ENCODE results near the gene PPM1D. TPM values are rescaled to one million over a fixed set of nuclear protein-coding genes. Genes with fewer than 3 reads are reported as not detected.
"Not testable (repeated sequence)": the region's sequence is repeated elsewhere in the genome, so short reads cannot be mapped to it uniquely, and the experiment has no call there.

PPM1D gene
- polyA plus RNA-seq, 4 donors, result 19.2 to 27.2 (median 25.2) TPM

- DNase-seq (ENCODE audit: low read depth in 4 of 4, low spot score in 3 of 4), result not testable (repeated sequence)
Observed at GRCh38 chr17:60593441-60594036, 6.5 kb upstream of the PPM1D start.

- DNase-seq (ENCODE audit: low read depth in 4 of 4, low spot score in 3 of 4), result not testable (repeated sequence)
Observed at GRCh38 chr17:60594170-60594569, 5.8 kb upstream of the PPM1D start.

- no peak for DNase-seq (ENCODE audit: low read depth in 4 of 4, low spot score in 3 of 4)
Observed at GRCh38 chr17:60594734-60595133, 5.3 kb upstream of the PPM1D start.

- no peak for DNase-seq (ENCODE audit: low read depth in 4 of 4, low spot score in 3 of 4)
Observed at GRCh38 chr17:60597297-60597696, 2.7 kb upstream of the PPM1D start.

GRCh38 chr17:60598001-60598736 is 1.8 kb upstream of the PPM1D start:
- DNase-seq (ENCODE audit: low read depth in 4 of 4, low spot score in 3 of 4), result no peak

GRCh38 chr17:60599220-60599619 is 773 bp upstream of the PPM1D start:
- no peak for DNase-seq (ENCODE audit: low read depth in 4 of 4, low spot score in 3 of 4)

- DNase-seq (ENCODE audit: low read depth in 4 of 4, low spot score in 3 of 4), result peak; percentile 67 to 80 (median 77)
Observed at GRCh38 chr17:60600490-60601446, 775 bp downstream of the PPM1D start.

GRCh38 chr17:60601447-60602384 is 1.7 kb downstream of the PPM1D start:
- peak; percentile 61 to 78 (median 70) for DNase-seq (ENCODE audit: low read depth in 4 of 4, low spot score in 3 of 4)

GRCh38 chr17:60602385-60602742 is 2.4 kb downstream of the PPM1D start:
- no peak for DNase-seq (ENCODE audit: low read depth in 4 of 4, low spot score in 3 of 4)

- no peak for DNase-seq (ENCODE audit: low read depth in 4 of 4, low spot score in 3 of 4)
Observed at GRCh38 chr17:60602871-60603270, 2.9 kb downstream of the PPM1D start.

GRCh38 chr17:60603477-60603876 is 3.5 kb downstream of the PPM1D start:
- DNase-seq (ENCODE audit: low read depth in 4 of 4, low spot score in 3 of 4), result not testable (repeated sequence)

GRCh38 chr17:60604686-60605334 is 4.8 kb downstream of the PPM1D start:
- DNase-seq (ENCODE audit: low read depth in 4 of 4, low spot score in 3 of 4), result no peak

- no peak for DNase-seq (ENCODE audit: low read depth in 4 of 4, low spot score in 3 of 4)
Observed at GRCh38 chr17:60606036-60606435, 6.0 kb downstream of the PPM1D start.

GRCh38 chr17:60610473-60610872 is 10.5 kb downstream of the PPM1D start:
- DNase-seq (ENCODE audit: low read depth in 4 of 4, low spot score in 3 of 4), result no peak

GRCh38 chr17:60611321-60611720 is 11.3 kb downstream of the PPM1D start:
- not testable (repeated sequence) for DNase-seq (ENCODE audit: low read depth in 4 of 4, low spot score in 3 of 4)

GRCh38 chr17:60613325-60613724 is 13.3 kb downstream of the PPM1D start:
- DNase-seq (ENCODE audit: low read depth in 4 of 4, low spot score in 3 of 4), result no peak

- not testable (repeated sequence) for DNase-seq (ENCODE audit: low read depth in 4 of 4, low spot score in 3 of 4)
Observed at GRCh38 chr17:60613796-60614195, 13.8 kb downstream of the PPM1D start.

GRCh38 chr17:60614247-60614646 is 14.3 kb downstream of the PPM1D start:
- not testable (repeated sequence) for DNase-seq (ENCODE audit: low read depth in 4 of 4, low spot score in 3 of 4)

GRCh38 chr17:60615108-60615507 is 15.1 kb downstream of the PPM1D start:
- DNase-seq (ENCODE audit: low read depth in 4 of 4, low spot score in 3 of 4), result no peak

- DNase-seq (ENCODE audit: low read depth in 4 of 4, low spot score in 3 of 4), result no peak
Observed at GRCh38 chr17:60615840-60616239, 15.8 kb downstream of the PPM1D start.
